BLaER1 (cell line): ENCODE results near the gene OR1J2.
"Not testable (repeated sequence)": the region's sequence is repeated elsewhere in the genome, so short reads cannot be mapped to it uniquely, and the experiment has no call there.

Source experiments
- H3K27ac ChIP-seq: shearing (Covaris generic); formaldehyde crosslinking; 2 replicates; pipeline ENCODE4 v1.8.1; 2022
- H3K27me3 ChIP-seq: shearing (Covaris generic); formaldehyde crosslinking; 2 replicates; pipeline ENCODE4 v1.8.1; 2022
- H3K36me3 ChIP-seq: shearing (Covaris generic); formaldehyde crosslinking; 2 replicates; pipeline ENCODE4 v1.8.1; 2022
- H3K4me1 ChIP-seq: shearing (Covaris generic); formaldehyde crosslinking; 2 replicates; pipeline ENCODE4 v1.8.1; 2022
- H3K4me2 ChIP-seq: shearing (Covaris generic); formaldehyde crosslinking; 2 replicates; pipeline ENCODE4 v1.8.1; 2022
- H3K4me3 ChIP-seq: shearing (Covaris generic); formaldehyde crosslinking; 2 replicates; pipeline ENCODE4 v1.8.1; 2022
- H3K9ac ChIP-seq: shearing (Covaris generic); formaldehyde crosslinking; 2 replicates; pipeline ENCODE4 v1.8.1; 2022
- H3K9me3 ChIP-seq: shearing (Covaris generic); formaldehyde crosslinking; 2 replicates; pipeline ENCODE4 v1.8.1; 2022
- H4K20me1 ChIP-seq: shearing (Covaris generic); formaldehyde crosslinking; 2 replicates; pipeline ENCODE4 v1.8.1; 2022
- Cebpa-rat ChIP-seq: shearing (Covaris generic); IDR thresholded peaks from 2 replicates; pipeline ENCODE4 v1.8.1; 2022

OR1J2 gene

GRCh38 chr9:122498883-122499288 lies 11.7 kb upstream of the OR1J2 start:
- H3K9ac ChIP-seq = no peak overlapping the region

DNA sequence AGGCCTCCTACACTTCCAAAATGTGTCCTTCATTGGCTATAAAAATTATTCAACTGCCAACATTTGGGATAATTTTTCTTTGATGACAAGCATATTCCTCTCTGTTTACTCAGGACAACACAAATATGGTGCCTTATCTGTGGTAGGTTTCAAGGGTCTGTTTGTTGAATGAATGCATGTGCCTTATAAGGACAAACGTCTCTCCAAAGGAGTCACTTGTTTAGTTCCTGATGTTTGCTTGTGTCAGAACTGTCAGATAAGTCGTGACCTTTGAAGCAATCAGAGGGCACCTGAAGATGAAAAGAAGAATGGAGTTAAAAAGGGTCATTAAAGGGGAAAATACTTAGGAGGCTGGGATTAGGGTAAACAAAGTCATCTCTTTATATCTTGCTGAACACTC lies 3.6 kb upstream of the OR1J2 start:
- Histone ChIP-seq H4K20me1 (no peaks in the 10 kb centered on the region), H3K36me3 (no peaks in the 10 kb centered on the region), H3K4me2 (no peak overlapping the region), H3K4me3 (no peak overlapping the region), H3K9me3 (no peaks in the 10 kb centered on the region), H3K27ac (no peak overlapping the region), H3K27me3 (no peaks in the 10 kb centered on the region), H3K4me1 (no peaks in the 10 kb centered on the region), H3K9ac (no peak overlapping the region)
- TF ChIP-seq Cebpa-rat = no peak

More at GRCh38 chr9:122498883-122499288, 11.7 kb upstream of the OR1J2 start:
- H3K4me2 ChIP-seq = no peak overlapping the region
- TF ChIP-seq Cebpa-rat = no peak
- no peak overlapping the region for H3K4me3 ChIP-seq
- no peaks in the 10 kb centered on the region for H3K27me3 ChIP-seq
- H3K36me3 ChIP-seq = no peaks in the 10 kb centered on the region
- no peaks in the 10 kb centered on the region; the same call in 1 of the 2 replicates for H3K9me3 ChIP-seq
- H4K20me1 ChIP-seq = no peaks in the 10 kb centered on the region
- no peak overlapping the region for H3K27ac ChIP-seq
- H3K4me1 ChIP-seq = no peaks in the 10 kb centered on the region

DNA sequence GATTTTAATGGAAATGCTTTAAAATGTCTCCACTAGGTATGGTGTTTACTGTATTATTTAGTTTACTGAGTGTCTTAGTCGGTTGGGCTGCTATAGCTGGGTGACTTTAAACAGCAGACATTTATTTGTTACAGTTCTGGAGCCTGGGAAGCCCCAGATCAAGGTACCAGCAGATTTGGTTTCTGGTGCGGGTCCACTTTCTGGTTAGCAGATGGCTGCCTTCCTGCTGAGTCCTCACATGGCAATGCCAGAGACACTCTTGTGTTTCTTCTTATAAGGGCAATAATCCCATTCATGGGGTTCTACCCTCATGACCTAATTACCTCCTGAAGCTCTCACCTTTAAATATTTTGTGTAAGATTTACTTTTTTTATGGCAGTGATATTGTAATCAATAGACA lies 7.6 kb downstream of the OR1J2 start:
- H3K36me3 ChIP-seq = no peaks in the 10 kb centered on the region
- H3K27ac ChIP-seq = no peak overlapping the region
- H3K4me2 ChIP-seq = no peak overlapping the region
- H3K4me3 ChIP-seq = no peak overlapping the region
- no peak overlapping the region for H3K9ac ChIP-seq
- no peaks in the 10 kb centered on the region for H3K27me3 ChIP-seq
- no peaks in the 10 kb centered on the region for H3K4me1 ChIP-seq
- H4K20me1 ChIP-seq = no peaks in the 10 kb centered on the region
- TF ChIP-seq Cebpa-rat = no peak
- H3K9me3 ChIP-seq = no peaks in the 10 kb centered on the region

DNA sequence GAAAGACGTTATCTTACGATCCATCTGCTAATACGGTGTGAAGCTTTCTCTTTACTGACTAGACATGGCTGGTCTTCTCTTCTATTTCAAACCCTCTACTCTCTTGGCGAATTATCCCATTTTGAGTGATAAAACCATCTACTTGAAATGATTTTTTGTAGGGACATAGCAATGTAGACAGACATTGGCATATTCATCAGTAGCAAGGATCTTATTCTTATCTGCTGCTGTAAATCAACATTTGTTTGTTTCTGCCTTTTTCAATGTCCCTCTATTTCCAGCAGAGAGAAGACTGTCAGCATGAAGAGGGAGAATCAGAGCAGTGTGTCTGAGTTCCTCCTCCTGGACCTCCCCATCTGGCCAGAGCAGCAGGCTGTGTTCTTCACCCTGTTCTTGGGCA lies 8.2 kb downstream of the OR1J2 start, which contains the start of gene OR1J4:
Gene OR1J4, plus strand, starts transcription at position 301 of the 400 bp plus-strand sequence. Its CDS starts 0 bp downstream, at position 301.
- Histone ChIP-seq H3K36me3 (no peaks in the 10 kb centered on the region), H4K20me1 (no peaks in the 10 kb centered on the region), H3K27me3 (no peaks in the 10 kb centered on the region), H3K27ac (no peak within 1 kb of the TSS), H3K4me1 (no peaks in the 10 kb centered on the region), H3K9me3 (no peaks in the 10 kb centered on the region), H3K4me3 (no peak within 1 kb of the TSS), H3K4me2 (no peak within 1 kb of the TSS), H3K9ac (no peak within 1 kb of the TSS)
- no peak for TF ChIP-seq Cebpa-rat

- H3K27me3 ChIP-seq = no peaks in the 10 kb centered on the region
- no peaks in the 10 kb centered on the region for H4K20me1 ChIP-seq
- no peak overlapping the region for H3K4me2 ChIP-seq
- H3K9ac ChIP-seq = no peak overlapping the region
- no peak overlapping the region for H3K4me3 ChIP-seq
- H3K27ac ChIP-seq = no peak overlapping the region
- no peaks in the 10 kb centered on the region for H3K36me3 ChIP-seq
- H3K9me3 ChIP-seq = no peaks in the 10 kb centered on the region
- no peaks in the 10 kb centered on the region for H3K4me1 ChIP-seq
- no peak for TF ChIP-seq Cebpa-rat
Measured at GRCh38 chr9:122519376-122519775, 8.8 kb downstream of the OR1J2 start.

DNA sequence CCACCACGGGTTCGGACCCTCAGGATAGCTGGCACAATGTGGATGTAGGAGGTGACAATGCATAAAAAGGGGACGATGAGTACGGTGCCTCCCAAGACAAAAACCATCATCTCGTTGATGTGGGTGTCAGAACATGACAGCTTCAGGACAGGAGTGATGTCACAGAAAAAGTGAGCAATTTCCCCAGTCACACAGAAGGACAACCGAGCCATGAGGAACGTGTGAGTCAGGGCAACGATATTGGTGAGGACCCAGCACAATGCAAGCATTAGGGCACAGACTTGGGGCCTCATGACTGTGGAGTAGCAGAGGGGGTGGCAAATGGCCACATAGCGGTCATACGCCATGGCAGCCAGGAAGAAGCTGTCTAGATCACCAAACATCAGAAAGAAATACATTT lies 16.0 kb downstream of the OR1J2 start:
- H3K4me2 ChIP-seq = no peak overlapping the region
- no peaks in the 10 kb centered on the region for H4K20me1 ChIP-seq
- H3K27ac ChIP-seq = no peak overlapping the region
- H3K9ac ChIP-seq = no peak overlapping the region
- TF ChIP-seq Cebpa-rat = no peak
- no peaks in the 10 kb centered on the region for H3K9me3 ChIP-seq
- H3K27me3 ChIP-seq = no peaks in the 10 kb centered on the region
- no peak overlapping the region for H3K4me3 ChIP-seq
- H3K36me3 ChIP-seq = no peaks in the 10 kb centered on the region
- H3K4me1 ChIP-seq = no peaks in the 10 kb centered on the region

DNA sequence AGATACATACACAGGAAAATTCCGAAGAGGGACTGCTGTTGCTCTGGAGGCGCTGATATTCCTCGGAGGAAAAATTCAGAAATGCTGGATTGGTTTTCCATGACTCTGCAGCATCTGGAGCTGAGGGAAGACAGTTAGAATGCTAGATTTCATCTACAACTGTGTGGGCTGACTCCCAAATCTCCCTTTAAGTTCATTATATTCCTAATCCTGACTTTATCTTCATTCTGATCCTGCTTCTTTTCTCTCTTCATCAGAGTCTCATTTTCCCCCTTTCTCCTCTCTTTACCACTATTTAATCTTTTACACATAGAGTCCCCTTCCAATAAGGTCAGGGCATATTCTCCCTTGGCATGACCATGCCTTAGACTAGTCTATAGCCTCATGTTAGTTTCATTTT lies 16.6 kb downstream of the OR1J2 start, which contains the start of gene OR1N1:
Gene OR1N1, minus strand, starts transcription at position 101 of the 400 bp plus-strand sequence. Its CDS starts 0 bp downstream, at position 101.
- no peak within 1 kb of the TSS for H3K4me3 ChIP-seq
- H3K27ac ChIP-seq = no peak within 1 kb of the TSS
- no peaks in the 10 kb centered on the region for H3K9me3 ChIP-seq
- TF ChIP-seq Cebpa-rat = no peak
- H3K36me3 ChIP-seq = no peaks in the 10 kb centered on the region
- no peaks in the 10 kb centered on the region for H3K4me1 ChIP-seq
- H3K4me2 ChIP-seq = no peak within 1 kb of the TSS
- no peaks in the 10 kb centered on the region for H3K27me3 ChIP-seq
- no peaks in the 10 kb centered on the region for H4K20me1 ChIP-seq
- H3K9ac ChIP-seq = no peak within 1 kb of the TSS

GRCh38 chr9:122531157-122531556 lies 20.6 kb downstream of the OR1J2 start:
- not testable (repeated sequence) for H3K4me2 ChIP-seq, H3K9ac ChIP-seq, H3K27ac ChIP-seq, H3K4me3 ChIP-seq, H3K4me1 ChIP-seq, H3K36me3 ChIP-seq, H4K20me1 ChIP-seq, H3K9me3 ChIP-seq, H3K27me3 ChIP-seq

- Histone ChIP-seq H3K4me3 (no peak overlapping the region), H3K27ac (no peak overlapping the region), H3K27me3 (no peaks in the 10 kb centered on the region), H3K4me1 (no peaks in the 10 kb centered on the region), H3K4me2 (no peak overlapping the region), H3K36me3 (no peaks in the 10 kb centered on the region), H3K9ac (no peak overlapping the region), H3K9me3 (no peaks in the 10 kb centered on the region), H4K20me1 (no peaks in the 10 kb centered on the region)
- TF ChIP-seq Cebpa-rat = no peak
Measured at GRCh38 chr9:122536134-122536533, 25.5 kb downstream of the OR1J2 start.

- not testable (repeated sequence) for H3K4me3 ChIP-seq, H3K4me1 ChIP-seq, H3K27me3 ChIP-seq
Measured at GRCh38 chr9:122537066-122537465, 26.5 kb downstream of the OR1J2 start.

GRCh38 chr9:122538757-122539156 lies 28.2 kb downstream of the OR1J2 start:
- Histone ChIP-seq H3K4me3 (no peak overlapping the region), H3K4me1 (no peaks in the 10 kb centered on the region), H3K36me3 (no peaks in the 10 kb centered on the region), H3K9ac (no peak overlapping the region), H3K27ac (no peak overlapping the region), H4K20me1 (no peaks in the 10 kb centered on the region), H3K9me3 (no peaks in the 10 kb centered on the region), H3K27me3 (no peaks in the 10 kb centered on the region), H3K4me2 (no peak overlapping the region)
- no peak for TF ChIP-seq Cebpa-rat

More at GRCh38 chr9:122537066-122537465, 26.5 kb downstream of the OR1J2 start:
- H3K4me2 ChIP-seq, H3K9ac ChIP-seq, H4K20me1 ChIP-seq, H3K27ac ChIP-seq, H3K36me3 ChIP-seq, H3K9me3 ChIP-seq: not testable (repeated sequence)
